COLO668 (cell line): ENCODE data around the gene PPFIA4.

Source experiments
- DNase-seq: peaks from one replicate; lab custom pipeline; 2025; ENCODE audit not compliant: unreplicated experiment; lab: John Stamatoyannopoulos, UW

PPFIA4 gene

GRCh38 chr1:203098445-203098844 lies 72.2 kb downstream of the PPFIA4 start:
- DNase-seq: no peak

GRCh38 chr1:203098914-203099520 lies 72.7 kb downstream of the PPFIA4 start:
- DNase-seq: no peak

GRCh38 chr1:203099805-203100515 lies 73.7 kb downstream of the PPFIA4 start:
- DNase-seq: no peak

DNA sequence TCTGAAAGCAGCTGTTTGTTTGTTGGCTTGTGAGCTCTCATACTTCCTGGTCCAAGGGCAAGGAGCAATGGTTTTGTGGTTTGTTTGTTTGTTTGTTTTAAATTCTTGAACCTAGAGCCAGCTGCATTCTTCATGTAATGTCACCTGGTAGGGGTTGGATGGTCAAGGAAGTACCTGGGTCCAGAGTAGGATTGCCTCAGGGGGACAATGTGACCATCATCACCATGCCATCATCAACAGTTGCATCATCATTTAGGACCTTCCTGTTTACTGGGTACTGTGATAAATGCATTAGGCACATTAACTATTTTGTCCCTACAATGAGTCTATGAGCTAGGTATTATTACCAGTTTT lies 74.2 kb downstream of the PPFIA4 start:
- no peak for DNase-seq

- DNase-seq: no peak
Measured at GRCh38 chr1:203101813-203102634, 75.7 kb downstream of the PPFIA4 start.

DNA sequence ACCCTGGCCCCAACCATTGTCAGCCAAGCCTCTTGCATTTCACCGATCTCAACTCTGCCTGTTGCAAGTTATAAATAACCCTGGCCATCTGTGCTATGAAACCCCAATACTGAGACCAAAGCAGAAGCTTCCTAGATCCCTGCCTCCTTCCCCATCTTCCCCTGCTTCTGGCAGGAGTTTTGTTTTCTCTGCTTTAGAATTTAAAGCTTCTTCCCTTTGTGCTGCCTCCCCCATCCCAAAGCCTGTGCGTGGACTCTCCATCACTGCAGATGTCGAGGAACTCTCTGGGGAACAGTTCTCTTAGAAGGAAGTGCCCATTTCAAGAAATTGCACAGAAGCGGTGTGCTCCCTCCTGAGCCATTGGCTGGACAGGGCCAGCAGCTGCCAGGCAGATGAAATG lies 76.9 kb downstream of the PPFIA4 start:
- DNase-seq: no peak

DNA sequence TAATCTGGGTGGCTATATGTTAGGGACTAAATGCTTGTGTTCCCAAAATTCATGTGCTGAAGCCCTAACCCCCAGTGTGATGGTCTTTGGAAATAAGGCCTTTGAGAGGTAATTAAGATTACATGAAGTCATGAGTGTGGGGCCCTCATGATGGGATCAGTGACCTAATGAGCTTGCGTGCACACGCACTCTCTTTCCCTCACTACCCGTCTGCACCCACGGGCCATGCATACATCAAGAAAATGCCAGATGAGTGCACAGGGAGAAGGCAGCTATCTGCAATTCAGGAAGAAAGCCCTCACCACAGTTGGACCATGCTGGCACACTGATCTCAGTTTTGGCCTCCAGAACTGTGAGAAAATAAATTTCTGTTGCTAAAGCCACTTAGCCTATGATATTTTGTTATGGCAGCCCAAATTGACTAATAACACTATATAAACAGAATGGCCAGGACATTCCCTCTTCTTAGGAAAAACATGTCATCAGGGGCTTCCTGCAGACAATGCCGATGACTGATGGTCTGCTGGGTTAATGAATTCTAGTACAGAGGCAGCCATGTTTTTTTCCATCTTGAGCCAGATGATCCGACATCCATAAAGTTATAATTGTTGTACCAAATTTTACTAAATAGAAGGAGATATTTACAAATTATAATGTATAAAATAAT lies 77.7 kb downstream of the PPFIA4 start:
- DNase-seq: no peak

- DNase-seq: no peak
Measured at GRCh38 chr1:203104789-203105390, 78.6 kb downstream of the PPFIA4 start.

DNA sequence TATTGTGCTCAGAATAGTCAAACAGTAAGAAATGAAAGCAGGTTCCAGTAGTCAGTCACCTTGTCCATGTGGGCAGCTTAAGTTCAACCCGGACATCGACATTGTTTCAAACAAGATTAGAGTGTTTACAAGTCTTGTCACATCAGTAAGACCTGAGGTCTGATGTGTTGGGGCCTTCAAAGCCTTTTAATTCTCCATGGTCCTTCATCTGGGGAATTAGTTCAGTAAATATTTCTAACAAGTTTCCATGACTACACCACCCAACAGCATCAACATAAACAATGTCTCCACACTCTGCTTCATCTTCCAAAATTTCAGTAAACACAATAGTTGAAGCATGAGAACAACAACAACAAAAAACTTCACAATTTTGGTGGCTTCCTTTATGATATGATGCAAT lies 86.2 kb downstream of the PPFIA4 start:
- no peak for DNase-seq

- DNase-seq: no peak
Measured at GRCh38 chr1:203113308-203113707, 87.0 kb downstream of the PPFIA4 start.

DNA sequence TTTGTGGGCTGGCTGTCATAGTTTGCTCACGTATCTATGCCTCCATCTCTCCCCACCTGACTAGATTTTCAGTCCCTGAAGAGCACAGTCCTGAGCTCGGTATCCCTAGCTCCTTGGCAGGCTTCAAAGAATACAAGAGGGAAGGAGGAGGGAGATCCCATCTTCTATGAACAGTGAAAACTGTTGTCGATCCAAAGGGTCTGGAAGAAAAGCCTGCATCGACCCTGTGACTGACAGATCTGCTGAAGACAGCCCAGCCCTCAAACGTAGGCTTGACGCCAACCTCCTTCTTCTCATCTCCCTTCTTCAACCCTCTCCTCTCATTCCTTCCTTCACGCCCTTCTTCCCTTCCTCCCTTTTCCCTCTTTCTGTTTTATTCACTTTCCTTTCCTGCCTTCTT lies 87.9 kb downstream of the PPFIA4 start:
- no peak for DNase-seq

DNA sequence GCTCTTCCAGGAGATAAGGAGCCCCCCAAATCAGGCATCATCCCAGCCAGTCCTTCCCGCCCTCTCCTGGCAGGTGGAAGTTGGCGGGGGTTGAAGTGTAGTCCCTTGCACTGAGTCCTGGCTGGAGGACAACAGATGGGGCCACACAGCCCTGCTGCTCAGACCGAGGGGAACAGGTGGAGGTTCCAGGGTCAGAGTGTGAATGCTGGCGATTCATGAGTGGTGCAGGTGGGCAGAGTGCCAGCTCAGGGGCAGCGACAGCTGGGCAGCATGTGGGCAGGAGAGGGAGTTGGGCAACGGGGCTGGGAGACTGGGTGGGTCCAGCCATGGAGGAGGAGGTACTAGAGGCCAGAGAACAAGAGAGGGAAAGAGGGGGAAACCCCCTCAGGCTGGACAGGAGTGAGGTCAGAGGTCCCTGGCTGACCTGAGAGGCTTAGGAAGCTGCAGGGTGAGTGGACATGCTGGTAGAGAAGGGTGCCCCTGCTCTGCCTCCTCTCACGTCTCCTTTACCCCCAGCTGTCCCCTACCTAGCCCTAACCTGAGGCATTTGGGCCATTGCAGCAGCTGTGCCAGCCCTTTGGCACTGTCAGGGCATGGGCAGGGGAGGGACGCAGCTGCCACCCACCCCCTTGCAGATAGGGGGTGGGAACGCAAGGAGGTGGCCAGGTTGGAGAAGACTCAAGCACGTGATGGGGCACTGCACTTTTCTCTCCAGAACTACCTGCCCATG lies 90.0 kb downstream of the PPFIA4 start:
- peak; percentile 57 for DNase-seq

DNA sequence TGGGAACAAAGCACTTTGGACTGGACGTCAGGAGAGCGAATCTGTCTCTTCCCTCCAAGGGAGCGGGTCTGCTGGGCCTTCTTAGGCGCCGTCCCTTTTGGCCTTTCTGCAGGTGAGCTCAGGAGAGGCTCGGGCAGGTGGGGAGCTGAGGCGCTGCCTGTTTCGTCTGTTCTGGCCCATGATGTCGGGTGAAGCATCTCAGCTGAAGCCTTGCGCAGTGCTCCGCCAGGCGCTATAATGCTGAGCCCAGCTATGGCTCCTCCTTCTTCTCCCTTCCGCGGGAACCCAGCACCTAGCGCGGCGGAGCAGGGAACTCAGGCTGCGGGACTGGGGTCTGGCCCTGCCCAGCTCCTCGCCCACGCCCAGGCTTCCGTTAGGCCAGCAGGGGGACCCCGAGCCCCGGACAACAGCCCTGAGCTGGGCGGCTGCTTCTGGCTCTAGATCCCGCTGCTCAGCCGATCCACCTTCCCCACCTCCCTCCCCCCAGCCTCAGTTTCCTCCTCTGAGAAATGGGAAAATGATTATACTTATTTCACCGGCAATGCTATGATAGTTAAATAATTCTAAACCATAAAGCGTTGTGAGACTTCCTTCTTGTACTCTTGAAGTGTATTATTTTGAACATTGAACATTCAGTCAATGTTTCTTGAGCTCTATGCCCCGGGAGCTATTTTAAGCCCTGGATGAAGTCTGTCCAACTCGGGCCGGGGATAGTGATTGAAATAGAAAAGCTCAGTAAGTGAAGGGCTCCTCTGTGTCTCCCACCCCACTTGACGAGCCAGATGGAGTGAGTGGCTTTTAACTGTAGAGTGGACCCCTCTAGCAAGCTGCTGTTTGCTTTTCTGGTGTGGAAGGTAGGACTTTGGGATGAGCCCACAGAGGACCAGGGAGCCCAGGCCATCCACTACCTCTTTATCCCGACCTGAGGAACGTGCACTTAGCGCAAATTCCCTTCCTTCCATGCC lies 91.6 kb downstream of the PPFIA4 start:
- DNase-seq: peak; percentile 85

GRCh38 chr1:203120325-203121153 lies 94.2 kb downstream of the PPFIA4 start:
- no peak for DNase-seq

DNA sequence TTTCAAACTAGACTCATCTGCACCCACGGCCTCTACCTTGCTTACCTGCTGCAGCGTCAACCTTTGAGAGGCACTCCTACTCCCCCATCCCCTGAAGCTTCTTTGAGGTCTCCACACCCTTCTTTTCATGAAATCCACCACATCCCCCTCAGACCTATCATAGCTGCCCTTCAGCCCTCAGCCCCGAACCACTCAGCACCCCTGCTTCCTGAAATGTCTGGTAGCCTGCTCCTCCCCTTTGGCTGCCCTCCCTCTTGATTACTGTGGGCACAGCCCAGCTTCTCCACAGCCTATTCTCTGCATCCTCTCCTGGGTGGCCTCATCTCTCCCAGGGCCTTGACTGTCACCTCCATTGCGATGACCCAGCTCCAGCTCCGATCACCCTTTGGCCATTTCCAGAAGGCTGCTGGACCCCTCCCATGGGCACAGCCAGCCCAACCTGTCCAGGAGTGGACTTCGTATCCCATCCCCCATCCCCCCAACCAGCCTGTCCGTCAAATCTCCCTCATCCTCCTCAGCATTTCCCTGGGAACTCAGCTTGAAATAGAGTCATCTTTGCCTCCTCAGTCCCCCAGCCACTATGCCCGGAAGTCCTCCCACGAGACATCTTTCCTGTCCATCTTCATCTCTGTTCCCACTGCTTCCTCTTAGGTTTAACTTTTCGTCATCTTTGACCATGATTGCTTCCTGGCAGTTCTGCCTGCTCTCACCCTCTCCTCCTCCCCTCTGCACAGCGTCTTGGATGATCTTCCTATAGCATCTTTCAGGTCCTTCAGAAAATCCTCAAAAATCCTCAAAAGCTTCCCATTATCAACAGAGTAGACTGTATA lies 95.1 kb downstream of the PPFIA4 start:
- no peak for DNase-seq

GRCh38 chr1:203122159-203122558 lies 95.9 kb downstream of the PPFIA4 start:
- DNase-seq: no peak

DNA sequence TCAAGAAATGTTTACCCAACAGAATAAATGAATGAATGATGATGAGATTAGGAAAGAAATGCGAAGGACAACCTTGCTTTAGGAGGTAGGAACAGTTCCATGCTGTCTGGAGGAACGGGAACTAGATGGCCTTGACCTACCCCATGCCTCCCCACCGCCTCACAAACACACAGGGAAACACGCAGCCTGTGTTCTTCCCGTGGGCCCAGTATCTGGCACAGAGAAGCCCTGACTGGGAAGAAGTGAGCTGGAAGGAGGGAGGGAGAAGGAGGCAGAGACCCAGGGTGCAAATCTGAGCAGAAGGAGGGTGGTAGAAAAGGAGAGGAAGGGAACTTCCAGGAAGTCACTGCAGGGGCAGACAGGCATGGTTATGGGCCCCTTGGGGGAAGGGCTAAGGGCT lies 97.7 kb downstream of the PPFIA4 start:
- no peak for DNase-seq
